ENCODE measurements around the gene MMD.

DNA sequence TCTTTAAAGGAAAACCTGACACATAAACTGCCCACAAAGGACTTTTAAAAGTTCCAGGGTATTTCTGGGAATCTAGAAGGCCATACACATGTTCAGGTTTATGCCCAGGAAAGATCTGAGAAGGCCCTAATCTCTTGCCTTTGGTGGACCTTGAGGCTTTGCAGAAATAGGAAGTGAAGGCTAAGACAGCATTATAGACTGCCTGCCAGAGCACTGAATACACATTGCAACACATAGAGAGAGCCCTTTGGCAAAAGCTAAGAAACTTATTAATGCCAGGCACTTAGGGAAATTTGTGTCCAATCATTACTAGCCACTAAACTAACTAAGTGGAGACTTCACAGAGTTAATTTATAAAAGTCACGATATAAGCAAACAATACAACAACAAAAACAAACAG, 70.4 kb downstream of the MMD start:
- TF ChIP-seq FOXK2 (IDR thresholded peaks at IDR 0.05) (no peak), ARNT (IDR thresholded peaks at IDR 0.05) (no peak), NFRKB (IDR thresholded peaks at IDR 0.05) (no peak), HDGF (IDR thresholded peaks at IDR 0.05; ENCODE audit: borderline replicate concordance) (no peak), SUZ12 (IDR thresholded peaks at IDR 0.05) (no peak), TARDBP (IDR thresholded peaks at IDR 0.05) (no peak), ELF4 (IDR thresholded peaks at IDR 0.05) (no peak), LEF1 (IDR thresholded peaks at IDR 0.05; ENCODE audit: borderline replicate concordance) (no peak), SP1 (IDR thresholded peaks at IDR 0.05) (no peak), FOXA1 (IDR thresholded peaks at IDR 0.05) (no peak)
- TF ChIP-seq, protein P1, sequence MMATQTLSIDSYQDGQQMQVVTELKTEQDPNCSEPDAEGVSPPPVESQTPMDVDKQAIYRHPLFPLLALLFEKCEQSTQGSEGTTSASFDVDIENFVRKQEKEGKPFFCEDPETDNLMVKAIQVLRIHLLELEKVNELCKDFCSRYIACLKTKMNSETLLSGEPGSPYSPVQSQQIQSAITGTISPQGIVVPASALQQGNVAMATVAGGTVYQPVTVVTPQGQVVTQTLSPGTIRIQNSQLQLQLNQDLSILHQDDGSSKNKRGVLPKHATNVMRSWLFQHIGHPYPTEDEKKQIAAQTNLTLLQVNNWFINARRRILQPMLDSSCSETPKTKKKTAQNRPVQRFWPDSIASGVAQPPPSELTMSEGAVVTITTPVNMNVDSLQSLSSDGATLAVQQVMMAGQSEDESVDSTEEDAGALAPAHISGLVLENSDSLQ (IDR thresholded peaks at IDR 0.05), result no peak
